Measurements from ENCODE around the gene CD52.

DNA sequence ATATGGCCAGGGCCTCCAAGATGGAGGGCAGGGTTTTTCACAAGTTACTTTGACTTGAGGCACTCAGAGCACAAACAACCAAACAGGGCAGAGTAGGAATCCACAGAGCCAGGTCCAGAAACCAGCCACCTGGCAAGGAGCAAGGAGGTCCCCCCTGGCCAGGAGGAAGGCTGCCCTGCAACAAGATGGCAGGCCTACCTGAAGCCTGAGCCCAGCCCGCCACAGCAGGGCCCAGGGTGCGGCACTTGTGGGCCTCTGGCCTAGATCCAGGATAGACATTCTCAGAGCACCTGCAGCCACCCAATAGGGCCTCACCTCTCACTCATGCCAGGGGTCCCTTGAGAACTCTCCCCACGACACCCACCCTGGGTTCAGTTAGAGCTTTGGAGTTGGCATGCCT, 26.3 kb upstream of the CD52 start:
- TF ChIP-seq POLR2A (IDR thresholded peaks at IDR 0.05): no peak
- TF ChIP-seq, protein P1, sequence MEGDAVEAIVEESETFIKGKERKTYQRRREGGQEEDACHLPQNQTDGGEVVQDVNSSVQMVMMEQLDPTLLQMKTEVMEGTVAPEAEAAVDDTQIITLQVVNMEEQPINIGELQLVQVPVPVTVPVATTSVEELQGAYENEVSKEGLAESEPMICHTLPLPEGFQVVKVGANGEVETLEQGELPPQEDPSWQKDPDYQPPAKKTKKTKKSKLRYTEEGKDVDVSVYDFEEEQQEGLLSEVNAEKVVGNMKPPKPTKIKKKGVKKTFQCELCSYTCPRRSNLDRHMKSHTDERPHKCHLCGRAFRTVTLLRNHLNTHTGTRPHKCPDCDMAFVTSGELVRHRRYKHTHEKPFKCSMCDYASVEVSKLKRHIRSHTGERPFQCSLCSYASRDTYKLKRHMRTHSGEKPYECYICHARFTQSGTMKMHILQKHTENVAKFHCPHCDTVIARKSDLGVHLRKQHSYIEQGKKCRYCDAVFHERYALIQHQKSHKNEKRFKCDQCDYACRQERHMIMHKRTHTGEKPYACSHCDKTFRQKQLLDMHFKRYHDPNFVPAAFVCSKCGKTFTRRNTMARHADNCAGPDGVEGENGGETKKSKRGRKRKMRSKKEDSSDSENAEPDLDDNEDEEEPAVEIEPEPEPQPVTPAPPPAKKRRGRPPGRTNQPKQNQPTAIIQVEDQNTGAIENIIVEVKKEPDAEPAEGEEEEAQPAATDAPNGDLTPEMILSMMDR (IDR thresholded peaks at IDR 0.05): no peak

Measured in suprapubic skin (tissue), 3 donors.